Measurements from ENCODE around the gene SRPK2.
"Not testable (repeated sequence)": the region's sequence is repeated elsewhere in the genome, so short reads cannot be mapped to it uniquely, and the experiment has no call there.

The SRPK2 gene

DNA sequence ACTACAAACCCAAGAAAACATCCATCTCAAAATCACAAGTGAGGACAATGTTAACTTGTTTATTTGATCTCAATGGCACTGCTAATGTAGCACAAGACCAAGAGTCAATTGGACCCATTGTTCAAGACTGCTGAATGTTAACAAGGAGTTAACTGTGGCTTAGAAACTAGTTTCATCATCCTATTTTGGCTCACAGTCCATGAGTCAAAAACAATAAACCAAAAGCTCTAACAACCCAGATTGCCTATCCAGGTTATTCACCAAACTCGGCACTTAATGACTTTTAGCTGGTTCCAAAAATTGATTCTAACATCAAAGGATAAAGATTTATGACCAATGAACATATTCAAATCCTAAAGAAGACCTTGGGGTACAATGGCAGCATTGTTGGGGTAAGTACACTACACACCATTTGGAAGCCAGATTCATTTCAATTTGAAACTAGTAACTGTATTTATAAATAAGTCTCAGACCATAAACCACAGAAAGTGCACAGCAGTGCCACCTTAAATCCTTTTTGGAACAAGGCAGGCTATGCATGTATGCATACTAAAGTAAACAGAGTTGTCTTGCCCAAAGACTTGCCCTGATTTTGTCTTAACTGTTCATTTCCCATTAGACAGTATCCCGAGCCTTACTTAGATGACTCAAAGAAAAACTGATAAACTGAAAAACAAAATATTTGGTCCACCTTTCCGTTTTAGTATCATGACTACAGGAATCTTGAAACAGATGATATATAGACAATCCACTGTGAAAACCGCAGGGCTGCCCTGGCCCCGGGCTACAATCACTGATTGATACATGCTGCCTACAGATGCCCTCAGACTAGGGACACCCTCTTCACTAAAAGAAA lies 84.5 kb downstream of the SRPK2 start:
- DNase-seq (ENCODE audit: low read depth): peak; percentile 45

DNA sequence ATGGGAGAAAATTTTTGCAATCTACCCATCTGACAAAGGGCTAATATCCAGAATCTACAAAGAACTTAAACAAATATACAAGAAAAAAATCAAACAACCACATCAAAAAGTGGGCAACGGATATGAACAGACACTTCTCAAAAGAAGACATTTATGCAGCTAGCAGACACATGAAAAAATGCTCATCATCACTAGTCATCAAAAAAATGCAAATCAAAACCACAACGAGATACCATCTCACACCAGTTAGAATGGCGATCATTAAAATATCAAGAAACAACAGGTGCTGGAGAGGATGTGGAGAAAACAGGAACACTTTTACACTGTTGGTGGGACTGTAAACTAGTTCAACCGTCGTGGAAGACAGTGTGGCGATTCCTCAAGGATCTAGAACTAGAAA lies 88.1 kb downstream of the SRPK2 start:
- not testable (repeated sequence) for DNase-seq (ENCODE audit: low read depth)

DNA sequence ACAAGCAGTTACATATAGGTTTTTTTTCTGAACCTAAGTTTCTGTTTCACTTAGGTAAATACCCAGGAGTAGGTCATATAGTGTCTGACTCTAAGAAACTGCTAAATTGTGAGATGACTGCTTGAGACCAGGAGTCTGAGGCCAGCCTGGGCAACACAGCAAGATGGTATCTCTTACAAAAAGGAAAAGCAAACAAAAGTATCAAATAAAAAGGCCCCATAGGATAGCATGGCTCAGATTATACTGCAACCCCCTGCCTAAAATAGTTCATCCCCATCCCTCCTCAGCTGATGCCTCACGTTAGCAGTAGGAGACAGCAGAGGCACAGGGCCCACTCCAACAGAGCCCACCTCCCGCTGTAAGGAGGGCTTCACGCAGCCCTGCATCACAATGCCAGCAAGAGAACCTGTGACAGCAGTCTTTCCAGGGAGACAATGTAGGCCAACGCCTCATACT lies 90.3 kb downstream of the SRPK2 start:
- no peak for DNase-seq (ENCODE audit: low read depth)

DNA sequence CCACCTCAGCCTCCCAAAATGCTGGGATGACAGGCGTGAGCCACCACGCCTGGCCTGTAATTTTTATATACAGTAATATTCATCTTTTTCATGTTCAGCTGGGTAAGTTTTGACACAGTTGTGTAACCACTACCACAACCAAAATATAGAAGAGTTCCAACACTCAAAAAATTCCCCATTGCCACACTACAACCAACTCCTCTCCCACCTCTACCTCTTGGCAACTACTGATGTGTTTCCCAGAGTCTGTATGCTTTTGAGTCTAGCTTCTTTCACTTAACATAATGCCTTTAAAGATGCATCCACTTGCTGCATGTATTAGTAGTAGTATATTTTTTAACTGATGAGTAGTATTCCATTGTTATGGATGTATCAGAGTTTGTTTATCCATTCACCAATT lies 90.7 kb downstream of the SRPK2 start:
- no peak for DNase-seq (ENCODE audit: low read depth)

DNA sequence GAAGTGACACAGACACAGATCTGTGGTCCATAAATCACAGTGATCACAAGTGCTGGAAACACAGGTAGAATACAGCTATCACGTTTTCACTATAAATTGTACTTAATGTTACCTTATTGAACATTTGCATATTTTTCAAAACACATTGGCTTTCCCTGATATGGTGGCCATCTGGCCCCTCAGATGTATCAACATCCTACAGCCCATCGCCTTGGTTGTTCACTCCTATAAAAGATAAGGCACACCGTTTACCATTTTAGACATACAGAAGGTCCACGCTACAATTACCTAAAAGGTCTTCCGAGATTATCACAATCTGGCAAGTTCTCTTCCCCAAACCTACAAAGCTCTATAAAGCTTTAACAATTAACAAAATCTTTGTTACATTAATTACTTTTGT lies 91.4 kb downstream of the SRPK2 start:
- DNase-seq (ENCODE audit: low read depth): no peak

DNA sequence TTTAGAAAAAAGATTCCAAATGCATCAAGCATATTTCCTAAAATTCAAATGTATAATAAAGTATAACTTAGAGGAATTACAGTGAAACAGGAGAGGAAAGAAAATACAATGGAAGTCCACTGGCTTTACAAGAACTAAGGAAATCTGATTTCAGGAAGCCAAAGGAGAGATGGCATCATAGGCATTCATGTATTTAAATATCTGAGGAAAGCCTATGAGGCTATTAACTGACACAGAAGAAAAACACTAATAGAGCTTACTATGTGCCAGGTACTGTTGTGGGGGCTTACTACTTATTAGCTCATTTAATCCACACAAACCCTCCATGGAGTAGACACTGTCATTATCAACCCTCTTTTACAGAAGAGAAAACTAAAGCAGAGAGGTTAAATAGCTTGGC lies 92.2 kb downstream of the SRPK2 start:
- DNase-seq (ENCODE audit: low read depth): no peak

DNA sequence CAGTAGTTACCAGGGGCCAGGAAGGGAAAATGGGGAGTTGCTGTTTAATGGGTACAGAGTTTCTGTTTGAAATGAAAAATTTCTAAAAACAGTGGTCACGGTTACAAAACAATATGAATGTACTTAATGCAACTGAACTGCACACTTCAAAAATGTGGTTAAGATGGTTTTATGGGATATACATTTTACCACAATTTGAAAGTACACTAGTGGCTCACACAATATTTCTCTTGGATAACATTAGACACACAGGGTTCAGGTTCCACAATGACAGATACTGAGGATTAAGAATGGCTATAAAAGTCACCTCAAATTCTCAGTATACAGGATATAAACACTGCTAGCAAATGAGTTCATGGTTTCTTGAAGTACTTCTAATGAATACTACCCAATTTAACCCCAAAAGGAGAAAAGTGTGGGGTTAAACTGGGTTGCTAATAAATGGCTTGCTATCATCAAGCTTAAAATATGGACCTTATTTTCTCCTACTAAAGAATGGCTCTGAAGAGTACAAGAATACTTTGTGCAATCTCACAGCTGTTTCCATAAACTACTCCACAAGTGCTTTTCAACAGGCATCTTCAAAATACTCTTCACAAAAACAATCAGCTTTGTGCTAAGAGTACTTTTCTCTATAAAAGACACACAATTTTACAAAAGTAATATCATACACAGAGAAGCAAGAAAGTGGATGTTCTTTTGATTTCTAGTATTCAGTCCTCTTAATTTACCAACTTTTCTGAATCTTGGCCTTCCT lies 92.9 kb downstream of the SRPK2 start:
- no peak for DNase-seq (ENCODE audit: low read depth)

DNA sequence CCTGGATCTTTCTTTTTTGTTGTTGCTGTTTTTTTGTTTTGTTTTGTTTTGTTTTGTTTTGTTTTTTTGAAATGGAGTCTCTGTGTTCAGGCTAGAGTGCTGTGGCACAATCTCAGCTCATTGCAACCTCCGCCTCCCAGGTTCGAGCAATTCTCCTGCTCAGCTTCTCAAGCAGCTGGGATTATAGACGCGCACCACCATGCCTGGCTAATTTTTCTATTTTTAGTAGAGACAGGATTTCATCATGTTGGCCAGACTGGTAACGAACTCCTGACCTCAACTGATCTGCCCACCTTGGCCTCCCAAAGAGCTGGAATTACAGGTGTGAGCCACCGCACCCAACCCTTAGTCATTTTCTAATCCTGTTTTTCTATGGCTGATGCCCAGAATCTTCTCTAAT lies 94.2 kb downstream of the SRPK2 start:
- not testable (repeated sequence) for DNase-seq (ENCODE audit: low read depth)

DNA sequence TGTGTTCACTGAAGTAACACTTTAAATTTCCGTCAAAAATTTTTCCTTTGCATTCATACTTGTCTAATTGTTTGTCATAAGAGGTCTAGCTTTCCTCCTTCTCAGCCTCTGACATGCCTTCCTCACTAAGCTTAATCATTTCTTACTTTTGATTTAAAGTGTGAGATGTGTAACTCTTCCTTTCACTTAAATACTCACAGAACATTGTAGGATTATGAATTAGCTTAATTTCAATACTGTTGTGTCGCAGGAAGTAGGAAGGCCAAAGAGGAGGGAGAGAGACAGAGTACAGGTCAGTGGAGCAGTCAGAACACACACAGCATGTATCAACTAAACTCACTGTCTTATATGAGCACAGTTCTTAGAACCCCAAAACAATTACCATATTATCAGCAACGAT lies 99.0 kb downstream of the SRPK2 start:
- no peak for DNase-seq (ENCODE audit: low read depth)

DNA sequence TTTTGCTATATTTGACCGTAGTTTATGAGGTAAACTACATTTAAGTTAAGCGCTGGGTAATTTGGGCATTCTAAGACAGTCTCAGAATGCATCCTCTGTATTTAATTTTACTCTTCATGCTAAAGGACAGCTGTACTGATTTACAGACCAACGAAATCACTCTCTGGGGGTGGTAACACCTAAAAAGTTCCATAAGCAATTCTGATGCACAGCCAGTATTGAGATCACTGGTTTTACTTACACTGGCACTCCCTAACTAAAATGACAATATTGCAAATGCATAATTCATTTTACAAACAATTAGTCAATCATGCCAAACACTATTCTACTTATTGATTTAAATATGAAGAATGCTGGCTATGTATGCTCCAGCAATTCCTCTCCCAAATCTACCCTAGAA lies 102.3 kb downstream of the SRPK2 start:
- DNase-seq (ENCODE audit: low read depth): no peak

DNA sequence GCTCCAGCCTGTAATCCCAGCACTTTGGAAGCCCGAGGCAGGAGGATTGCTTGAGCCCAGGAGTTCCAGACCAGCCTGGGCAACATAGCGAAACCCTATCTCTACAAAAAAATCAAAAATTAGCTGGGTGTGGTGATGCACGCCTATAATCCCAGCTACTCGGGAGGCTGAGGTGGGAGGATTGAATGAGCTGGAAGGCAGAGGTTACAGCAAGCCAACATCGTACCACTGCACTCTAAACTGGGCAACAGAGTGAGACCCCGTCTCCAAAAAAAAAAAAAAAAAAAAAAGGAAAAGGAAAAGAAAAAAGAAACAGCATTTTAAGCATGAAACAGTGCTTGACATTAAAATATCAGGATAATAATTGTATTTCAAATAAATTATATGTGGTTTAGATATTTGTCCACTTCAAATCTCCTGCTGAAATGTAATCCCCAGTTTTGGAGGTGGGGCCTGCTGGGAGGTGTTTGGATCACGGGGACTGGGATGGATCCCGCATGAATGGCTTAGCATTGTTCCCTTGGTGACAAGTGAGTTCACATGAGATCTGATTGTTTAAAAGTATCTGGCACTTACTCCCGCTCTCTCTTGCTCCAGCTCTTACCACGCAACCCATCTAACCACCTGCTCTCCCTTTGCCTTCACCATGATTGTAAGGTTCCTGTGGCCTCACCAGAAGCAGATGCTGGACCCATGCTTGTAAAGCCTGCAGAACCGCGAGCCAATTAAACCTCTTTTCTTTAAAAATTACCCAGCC lies 103.4 kb downstream of the SRPK2 start:
- no peak for DNase-seq (ENCODE audit: low read depth)

DNA sequence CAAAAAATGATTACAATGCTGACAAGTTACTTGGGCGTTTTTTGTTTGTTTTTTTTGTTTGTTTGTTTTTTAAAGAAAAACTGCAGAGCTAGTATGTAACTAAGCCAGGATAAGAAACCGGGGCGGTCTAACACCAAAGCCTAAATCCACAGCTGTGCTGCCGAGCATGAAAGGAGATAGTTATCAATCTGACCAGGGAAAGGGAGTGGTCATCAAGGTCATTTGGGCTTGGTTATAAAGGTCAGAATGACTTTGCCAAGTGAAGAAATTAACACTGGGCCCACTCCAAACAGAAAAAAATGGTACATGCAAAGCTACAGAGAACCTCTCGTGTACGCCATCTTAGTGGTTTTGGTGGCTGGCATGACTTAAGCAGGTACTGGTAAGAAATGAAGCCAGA lies 104.7 kb downstream of the SRPK2 start:
- no peak for DNase-seq (ENCODE audit: low read depth)

DNA sequence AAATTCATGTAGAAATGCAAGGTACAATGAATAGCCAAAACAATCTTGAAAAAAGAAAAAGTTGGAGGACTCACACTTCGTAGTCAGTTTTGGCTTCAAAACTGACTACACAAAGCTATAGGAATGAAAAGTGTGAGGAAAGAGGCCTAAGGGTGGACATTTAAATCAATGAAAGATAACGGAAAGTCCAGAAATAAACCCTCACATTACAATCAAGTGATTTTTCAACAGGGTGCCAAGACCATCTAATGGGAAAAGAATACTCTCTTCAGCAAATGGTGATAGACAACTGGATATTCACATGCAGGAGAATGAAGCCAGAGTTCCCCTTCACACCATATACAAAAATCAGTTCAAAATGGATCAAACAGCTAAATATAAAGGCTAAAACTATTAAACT lies 106.8 kb downstream of the SRPK2 start:
- no peak for DNase-seq (ENCODE audit: low read depth)

DNA sequence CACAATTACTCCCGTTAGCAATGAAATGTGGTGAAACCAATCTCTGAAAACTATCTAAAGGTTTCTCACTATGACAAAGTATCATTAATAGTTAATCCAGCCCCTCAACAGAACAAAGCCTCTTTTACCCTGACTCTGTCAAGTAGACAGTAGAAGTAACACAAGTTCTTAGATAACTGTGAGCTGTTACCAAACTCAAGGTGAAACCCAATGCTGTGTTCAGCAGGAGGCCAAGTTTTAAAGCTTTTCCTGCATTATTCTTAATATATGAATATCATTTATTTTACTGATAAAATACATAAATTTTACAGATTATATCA lies 109.1 kb downstream of the SRPK2 start:
- no peak for DNase-seq (ENCODE audit: low read depth)

DNA sequence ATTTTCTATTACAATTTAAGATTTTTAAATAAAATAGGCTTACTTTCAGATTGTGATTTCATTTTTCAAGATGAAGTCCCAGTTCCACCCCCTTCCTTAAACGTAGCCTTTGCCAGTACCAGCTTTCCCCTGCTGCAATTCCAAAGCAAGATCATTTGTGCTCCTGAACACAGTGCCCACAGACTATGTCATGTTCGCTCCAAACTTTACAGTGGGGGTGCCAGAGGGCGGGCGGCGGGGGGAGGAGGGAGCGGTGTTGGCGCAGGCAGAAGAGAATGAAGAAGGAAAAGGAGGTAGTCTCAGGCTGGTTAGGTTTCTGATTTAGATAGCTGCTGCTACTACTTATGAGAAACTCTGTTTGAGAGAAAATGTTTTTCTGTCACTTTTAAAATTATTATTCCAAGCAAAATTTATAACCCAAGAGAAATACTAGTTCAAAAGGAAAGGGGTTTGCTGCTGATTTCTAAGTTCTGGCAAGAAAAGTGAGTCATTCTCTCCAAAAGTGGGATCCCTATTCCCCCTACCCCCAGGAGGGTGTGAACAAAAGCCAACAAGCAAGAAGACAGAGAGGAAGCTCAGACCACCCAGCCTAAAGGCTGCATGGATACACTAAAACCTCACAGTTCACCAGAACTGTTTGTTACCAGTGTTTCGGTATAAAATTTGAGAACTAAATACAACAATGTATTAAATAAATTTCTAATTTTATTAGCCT lies 109.6 kb downstream of the SRPK2 start:
- no peak for DNase-seq (ENCODE audit: low read depth)

DNA sequence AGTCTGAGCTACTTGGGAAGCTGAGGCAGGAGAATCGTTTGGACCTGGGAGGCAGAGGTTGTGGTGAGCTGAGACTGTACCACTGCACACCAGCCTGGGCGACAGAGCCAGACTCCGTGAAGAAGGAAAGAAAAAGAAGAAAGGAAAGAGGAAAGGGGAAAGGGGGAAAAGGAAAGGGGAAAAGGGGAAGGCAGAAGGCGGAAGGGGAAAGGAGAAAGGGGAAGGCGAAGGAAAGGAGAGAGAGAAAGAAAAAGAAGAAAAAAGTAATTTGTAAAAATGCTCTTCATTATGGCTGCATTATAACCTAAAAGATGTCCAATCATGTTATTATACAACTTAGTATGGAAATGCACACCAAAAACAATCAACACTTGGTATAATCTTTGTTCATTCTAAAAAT lies 110.2 kb downstream of the SRPK2 start:
- DNase-seq (ENCODE audit: low read depth): no peak

DNA sequence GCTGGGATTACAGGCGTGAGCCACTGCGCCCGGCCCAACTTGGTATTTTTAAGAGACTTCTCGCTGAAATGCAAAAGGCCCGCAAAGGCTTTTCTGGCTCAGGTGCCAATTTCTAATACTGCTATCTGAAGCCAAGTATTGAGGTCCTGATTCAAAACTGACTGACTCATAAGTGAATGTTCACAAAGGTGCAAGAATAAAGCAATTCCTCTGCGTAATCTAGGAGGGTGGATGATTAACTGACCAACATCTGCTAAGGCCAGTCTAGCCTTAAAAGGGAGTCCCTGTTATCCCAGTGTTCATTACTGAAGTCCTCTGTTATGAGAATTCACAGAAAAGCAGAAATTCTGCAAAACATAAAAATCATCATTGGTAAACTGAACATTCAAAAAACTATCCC lies 111.4 kb downstream of the SRPK2 start:
- DNase-seq (ENCODE audit: low read depth): peak; percentile 43

DNA sequence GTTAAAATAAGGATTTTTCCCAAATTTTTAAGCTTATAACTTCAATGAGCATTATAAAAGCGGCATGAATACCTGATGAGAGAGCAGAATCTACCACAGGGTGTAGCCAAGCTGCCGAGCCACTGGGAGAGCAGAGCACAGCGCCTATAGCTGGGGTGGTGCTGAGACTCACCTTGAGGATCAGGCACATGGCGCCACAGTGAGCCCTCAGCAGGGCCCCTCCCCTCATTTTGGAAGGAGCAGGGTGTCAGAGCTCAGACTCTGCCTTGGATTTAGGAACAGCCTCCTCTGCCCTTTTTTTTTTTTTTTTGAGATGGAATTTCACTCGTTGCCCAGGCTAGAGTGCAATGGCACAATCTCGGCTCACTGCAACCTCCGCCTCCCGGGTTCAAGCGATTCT lies 118.6 kb downstream of the SRPK2 start:
- no peak for DNase-seq (ENCODE audit: low read depth)

DNA sequence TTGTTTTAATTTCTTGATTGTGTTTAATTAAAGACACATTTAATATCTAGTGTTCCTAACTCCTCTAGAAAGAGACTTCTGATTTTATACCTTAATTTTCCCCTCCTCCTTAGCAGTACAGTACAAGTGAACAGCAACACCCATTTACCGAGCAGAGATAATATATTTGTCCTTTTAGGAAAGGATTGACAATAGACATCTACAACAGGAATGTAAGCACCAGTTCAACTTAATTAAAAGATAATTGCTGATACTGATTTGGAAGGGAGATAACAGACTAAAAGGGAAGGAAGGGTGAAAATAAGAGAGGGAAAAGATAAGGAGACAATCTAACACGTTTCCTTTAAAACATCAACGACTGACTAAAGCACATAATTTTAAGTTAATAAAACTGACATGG lies 119.3 kb downstream of the SRPK2 start:
- no peak for DNase-seq (ENCODE audit: low read depth)

DNA sequence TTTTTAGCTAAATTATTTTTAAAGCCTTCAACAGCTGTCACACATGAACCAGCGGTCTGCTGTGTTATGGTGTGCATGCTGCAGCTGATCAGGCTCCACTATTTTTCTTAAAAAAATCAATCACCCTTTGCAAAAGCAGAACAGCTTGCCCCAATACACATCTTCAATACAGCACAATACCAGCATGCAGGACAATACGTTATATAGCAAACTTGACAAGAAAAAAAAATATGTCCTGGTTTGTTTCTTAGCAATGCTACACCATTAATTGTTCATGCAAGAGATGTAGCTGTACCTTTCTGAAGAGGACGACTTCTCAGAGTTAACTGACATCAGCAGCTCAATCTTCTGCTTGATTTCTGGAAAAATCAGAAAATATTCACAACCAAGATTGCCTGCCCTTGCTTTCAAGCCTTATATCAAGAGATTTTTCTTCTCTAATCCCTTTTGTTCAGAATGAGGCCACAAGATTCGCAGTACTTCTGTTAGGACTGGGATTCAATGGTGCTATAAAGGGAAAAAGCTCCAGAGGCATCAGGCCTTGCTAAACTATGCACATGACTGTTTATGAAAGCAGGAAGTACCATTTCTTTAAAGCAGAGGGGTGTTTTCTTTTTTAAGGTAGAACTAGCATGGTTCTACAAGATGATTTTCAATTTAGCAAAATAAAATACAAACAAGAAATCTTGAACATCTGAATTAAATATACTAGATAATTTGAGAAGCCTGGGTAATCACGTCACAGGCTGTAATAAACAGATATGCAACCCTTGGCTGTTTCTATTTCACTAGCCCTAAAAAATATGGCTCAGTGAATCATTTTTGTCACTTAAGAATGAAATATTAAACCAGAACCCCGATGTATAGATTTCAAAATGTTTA lies 120.0 kb downstream of the SRPK2 start:
- peak; percentile 72 for DNase-seq (ENCODE audit: low read depth)

DNA sequence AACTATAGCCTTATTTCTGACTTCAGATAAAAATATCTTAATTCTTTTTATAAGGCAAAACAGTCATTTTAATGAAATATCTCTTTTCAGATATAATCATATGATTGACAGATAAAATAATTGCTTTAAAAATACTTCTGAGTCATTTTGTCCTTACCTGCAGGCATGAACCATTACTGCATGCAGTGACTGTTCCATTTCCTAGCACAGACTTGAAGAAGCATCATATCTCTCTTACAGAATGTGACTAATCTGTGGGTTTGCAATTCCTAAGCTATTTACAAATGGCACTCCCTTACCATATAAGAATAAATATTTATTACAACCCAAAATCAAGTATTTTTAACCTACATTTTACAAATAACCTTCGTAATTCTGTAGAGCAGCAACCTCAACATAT lies 120.7 kb downstream of the SRPK2 start:
- peak; percentile 91 for DNase-seq (ENCODE audit: low read depth)
